H1 (cell line): ENCODE measurements around the gene ARRDC1. TPM values are rescaled to one million over a fixed set of nuclear protein-coding genes. Genes with fewer than 3 reads are reported as not detected.

Experiments
- ATF2 ChIP-seq: IDR thresholded peaks from 2 replicates; pipeline ENCODE4 v1.6.1; 2012; ENCODE audit warnings: low read length, inconsistent platforms
- EGR1 ChIP-seq: IDR thresholded peaks from 2 replicates; pipeline ENCODE4 v1.6.1; 2011; ENCODE audit warnings: low read depth, low read length, borderline replicate concordance
- EP300 ChIP-seq, 2 experiments: IDR thresholded peaks; 1 replicate in 1 of 2; 2 replicates in 1 of 2; pipeline ENCODE4 v1.6.1; 2011 to 2012; ENCODE audit warnings: low read depth in 2 of 2, low read length in 2 of 2, mild to moderate bottlenecking in 2 of 2, borderline replicate concordance in 1 of 2, inconsistent platforms in 1 of 2, moderate library complexity in 1 of 2
- HDAC6 ChIP-seq: IDR thresholded peaks from one replicate; pipeline ENCODE4 v1.7.1; 2012; ENCODE audit warnings: low read depth, mild to moderate bottlenecking, inconsistent platforms, low read length, moderate library complexity
- MAX ChIP-seq: IDR thresholded peaks from 2 replicates; pipeline ENCODE4 v1.6.1; 2012; ENCODE audit warnings: inconsistent platforms
- POLR2A ChIP-seq, 2 experiments: IDR thresholded peaks; 1 replicate in 1 of 2; 2 replicates in 1 of 2; pipeline ENCODE4 v1.6.1; 2011; ENCODE audit warnings: low read depth in 2 of 2, low read length in 2 of 2, mild to moderate bottlenecking in 2 of 2; ENCODE audit errors: control extremely low read depth in 1 of 2
- SIN3A ChIP-seq, 2 experiments: IDR thresholded peaks in 1 of 2; conservative IDR thresholded peaks in 1 of 2; 2 replicates each; pipeline ENCODE4 v1.6.1; 2011 to 2012; ENCODE audit warnings: low read length in 2 of 2, improper control_type of control experiment in 1 of 2, low read depth in 1 of 2, mild to moderate bottlenecking in 1 of 2
- SP1 ChIP-seq: IDR thresholded peaks from 2 replicates; pipeline ENCODE4 v1.6.1; 2011; ENCODE audit warnings: low read depth, low read length
- SP2 ChIP-seq: IDR thresholded peaks from 2 replicates; pipeline ENCODE4 v1.6.1; 2012; ENCODE audit warnings: mild to moderate bottlenecking, low read length, inconsistent platforms
- polyA plus RNA-seq, 7 experiments: library from polyadenylated mRNA; depleted of rRNA in 3 of 7; stranded (reverse) in 5 of 7; unstranded in 2 of 7; fragments of >200 nt in 5 of 7; fragments of 200-250 nt in 2 of 7; gene quantifications; 1 replicate in 5 of 7; 2 replicates in 1 of 7; 4 replicates in 1 of 7; pipeline versions ENCODE4 v1.2.1 to v1.2.3, GENCODE V29; 2011 to 2013; ENCODE audit warnings: missing spikeins in 2 of 7, mixed read lengths in 2 of 7
- total RNA-seq: library from RNA; stranded (reverse); fragmentation: NEBNext Ultra II Directional; extraction: Animal tissue kit (Norgen Biotek cat#: 25700); gene quantifications from 2 replicates; pipeline ENCODE4 v1.2.1, GENCODE V29; 2021
- TF ChIP-seq, protein P1 (sequence below): IDR thresholded peaks from 2 replicates; pipeline ENCODE4 v1.6.1; 2012; ENCODE audit warnings: inconsistent platforms

ARRDC1 gene
- total and polyA plus RNA-seq, 2 of the 8 experiments (the other 6 are each of a cell fraction or from before 2014, with no cell fraction given) = 22.0 to 58.4 TPM

DNA sequence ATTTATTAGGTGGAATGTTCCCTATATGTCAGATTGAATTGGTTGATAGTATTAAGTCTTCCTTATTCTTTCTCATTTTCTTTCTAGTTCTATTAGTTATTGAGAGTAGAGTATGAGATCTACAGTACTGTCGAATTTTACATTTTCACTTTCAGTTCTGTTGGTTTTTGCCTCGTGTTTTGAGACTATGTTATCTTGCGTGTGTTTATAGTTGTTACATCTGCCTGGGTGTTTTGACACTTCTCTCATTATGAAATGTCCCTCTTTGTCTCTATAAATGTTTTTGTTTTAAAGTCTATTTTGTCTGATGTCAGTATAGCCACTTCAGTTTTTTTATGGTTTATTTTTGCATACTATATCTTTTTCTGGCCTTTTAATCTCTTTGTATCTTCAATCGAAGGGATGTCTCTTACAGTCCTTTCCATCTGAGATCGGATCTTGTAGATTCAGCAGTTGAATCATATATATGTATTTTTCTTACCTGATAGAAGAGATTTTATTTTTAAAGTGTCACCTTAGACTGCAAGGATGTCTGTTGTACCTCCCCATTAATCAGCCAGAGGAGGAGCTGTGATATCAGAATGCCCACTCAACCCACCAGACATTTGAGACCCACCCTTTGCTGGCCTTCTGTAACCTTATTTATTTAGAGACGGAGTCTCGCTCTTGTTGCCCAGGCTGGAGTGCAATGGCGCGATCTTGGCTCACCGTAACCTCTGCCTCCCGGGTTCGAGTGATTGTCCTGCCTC is 34.0 kb downstream of the ARRDC1 start (continued):
- no peak for TF ChIP-seq MAX
- no peak for TF ChIP-seq SP2
- TF ChIP-seq SIN3A (conservative IDR thresholded peaks at IDR 0.05 in 1 of 2, IDR thresholded peaks at IDR 0.05 in 1 of 2; ENCODE audit: low read depth in 1 of 2, low read length in 2 of 2) = no peak
- TF ChIP-seq POLR2A (IDR thresholded peaks at IDR 0.05; ENCODE audit: control extremely low read depth in 1 of 2, low read depth in 2 of 2, low read length in 2 of 2) = no peak
- TF ChIP-seq EP300 (IDR thresholded peaks at IDR 0.05; ENCODE audit: borderline replicate concordance in 1 of 2, low read depth in 2 of 2, low read length in 2 of 2) = no peak
- no peak for TF ChIP-seq HDAC6
- no peak for TF ChIP-seq EGR1
- no peak for TF ChIP-seq ATF2
- TF ChIP-seq, protein P1, sequence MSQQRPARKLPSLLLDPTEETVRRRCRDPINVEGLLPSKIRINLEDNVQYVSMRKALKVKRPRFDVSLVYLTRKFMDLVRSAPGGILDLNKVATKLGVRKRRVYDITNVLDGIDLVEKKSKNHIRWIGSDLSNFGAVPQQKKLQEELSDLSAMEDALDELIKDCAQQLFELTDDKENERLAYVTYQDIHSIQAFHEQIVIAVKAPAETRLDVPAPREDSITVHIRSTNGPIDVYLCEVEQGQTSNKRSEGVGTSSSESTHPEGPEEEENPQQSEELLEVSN = no peak
- TF ChIP-seq SP1 = no peak
